22Rv1 (cell line): Measurements from ENCODE around the gene CPNE4.

Experiments
- H3K27ac ChIP-seq: fragments of 450-650 bp; 2 replicates; pipeline ENCODE4 v1.5.1; 2017
- ZFX ChIP-seq: fragments of 450-650 bp; IDR thresholded peaks from 2 replicates; pipeline ENCODE4 v1.6.1; 2017; ENCODE audit warnings: antibody characterized with exemption, borderline replicate concordance
- TF ChIP-seq, protein P1 (sequence below): fragments of 450-650 bp; IDR thresholded peaks from 2 replicates; pipeline ENCODE4 v1.5.1; 2017; ENCODE audit warnings: mild to moderate bottlenecking

Gene CPNE4

GRCh38 chr3:131714585-131715220 lies 320.1 kb downstream of the CPNE4 start:
- TF ChIP-seq ZFX: no peak
- TF ChIP-seq, protein P1, sequence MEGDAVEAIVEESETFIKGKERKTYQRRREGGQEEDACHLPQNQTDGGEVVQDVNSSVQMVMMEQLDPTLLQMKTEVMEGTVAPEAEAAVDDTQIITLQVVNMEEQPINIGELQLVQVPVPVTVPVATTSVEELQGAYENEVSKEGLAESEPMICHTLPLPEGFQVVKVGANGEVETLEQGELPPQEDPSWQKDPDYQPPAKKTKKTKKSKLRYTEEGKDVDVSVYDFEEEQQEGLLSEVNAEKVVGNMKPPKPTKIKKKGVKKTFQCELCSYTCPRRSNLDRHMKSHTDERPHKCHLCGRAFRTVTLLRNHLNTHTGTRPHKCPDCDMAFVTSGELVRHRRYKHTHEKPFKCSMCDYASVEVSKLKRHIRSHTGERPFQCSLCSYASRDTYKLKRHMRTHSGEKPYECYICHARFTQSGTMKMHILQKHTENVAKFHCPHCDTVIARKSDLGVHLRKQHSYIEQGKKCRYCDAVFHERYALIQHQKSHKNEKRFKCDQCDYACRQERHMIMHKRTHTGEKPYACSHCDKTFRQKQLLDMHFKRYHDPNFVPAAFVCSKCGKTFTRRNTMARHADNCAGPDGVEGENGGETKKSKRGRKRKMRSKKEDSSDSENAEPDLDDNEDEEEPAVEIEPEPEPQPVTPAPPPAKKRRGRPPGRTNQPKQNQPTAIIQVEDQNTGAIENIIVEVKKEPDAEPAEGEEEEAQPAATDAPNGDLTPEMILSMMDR: no peak
- no peak overlapping the region for H3K27ac ChIP-seq

DNA sequence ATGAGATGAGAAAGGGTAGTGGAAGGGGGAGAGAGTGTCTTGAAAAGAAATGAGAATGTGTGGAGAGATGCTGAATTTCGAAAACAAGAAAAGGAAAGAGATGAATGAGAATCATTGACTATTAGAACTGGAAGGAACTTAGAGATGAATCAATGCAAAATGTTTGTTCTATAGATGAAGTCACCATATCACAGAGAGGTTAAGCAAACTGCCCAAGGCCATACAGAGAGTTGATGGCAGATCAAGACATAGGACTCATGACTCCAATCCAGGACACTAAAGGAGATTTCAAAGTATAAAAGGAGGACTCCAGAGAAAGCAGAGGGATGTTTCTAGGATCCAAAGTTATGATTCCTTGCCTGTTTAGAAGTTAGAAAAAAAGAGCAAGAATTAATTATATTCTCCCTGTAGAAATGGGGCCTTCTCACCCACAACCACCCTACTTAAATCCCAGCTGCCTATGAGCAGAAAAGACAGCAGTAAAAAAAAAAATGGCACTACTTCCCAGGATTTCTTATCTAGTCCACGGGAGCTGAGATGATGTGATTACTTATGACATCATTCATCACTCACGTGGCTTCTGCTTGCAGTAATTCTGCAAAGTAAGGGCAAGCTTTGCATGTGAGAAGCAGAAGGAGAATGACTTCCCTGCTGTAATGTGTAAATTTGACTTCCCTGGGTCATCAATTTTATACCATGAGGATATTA lies 321.2 kb downstream of the CPNE4 start:
- TF ChIP-seq, protein P1: no peak
- no peak for TF ChIP-seq ZFX
- H3K27ac ChIP-seq: peak overlapping the region; percentile 34

DNA sequence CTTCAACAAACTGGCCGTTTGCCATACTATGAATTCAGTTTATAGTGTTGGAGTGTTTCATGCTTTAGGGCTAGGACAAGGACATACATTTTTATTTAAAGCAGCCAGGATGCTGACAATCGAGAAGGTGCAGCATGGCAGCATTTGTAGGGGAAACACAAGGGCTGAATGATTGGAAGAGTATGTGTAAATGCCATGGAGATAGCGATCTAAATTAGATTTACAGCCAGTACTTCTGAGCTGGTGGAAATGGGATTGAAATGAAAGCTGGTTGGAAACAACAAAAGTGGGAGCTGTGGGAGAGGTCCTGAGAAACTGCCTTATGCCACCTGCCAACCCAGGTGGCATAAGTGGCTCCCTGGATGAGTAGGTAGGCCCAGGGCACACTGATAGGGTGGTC lies 322.2 kb downstream of the CPNE4 start:
- peak overlapping the region; percentile 34; the same call in 1 of the 2 replicates for H3K27ac ChIP-seq
- TF ChIP-seq ZFX: no peak
- TF ChIP-seq, protein P1: no peak

DNA sequence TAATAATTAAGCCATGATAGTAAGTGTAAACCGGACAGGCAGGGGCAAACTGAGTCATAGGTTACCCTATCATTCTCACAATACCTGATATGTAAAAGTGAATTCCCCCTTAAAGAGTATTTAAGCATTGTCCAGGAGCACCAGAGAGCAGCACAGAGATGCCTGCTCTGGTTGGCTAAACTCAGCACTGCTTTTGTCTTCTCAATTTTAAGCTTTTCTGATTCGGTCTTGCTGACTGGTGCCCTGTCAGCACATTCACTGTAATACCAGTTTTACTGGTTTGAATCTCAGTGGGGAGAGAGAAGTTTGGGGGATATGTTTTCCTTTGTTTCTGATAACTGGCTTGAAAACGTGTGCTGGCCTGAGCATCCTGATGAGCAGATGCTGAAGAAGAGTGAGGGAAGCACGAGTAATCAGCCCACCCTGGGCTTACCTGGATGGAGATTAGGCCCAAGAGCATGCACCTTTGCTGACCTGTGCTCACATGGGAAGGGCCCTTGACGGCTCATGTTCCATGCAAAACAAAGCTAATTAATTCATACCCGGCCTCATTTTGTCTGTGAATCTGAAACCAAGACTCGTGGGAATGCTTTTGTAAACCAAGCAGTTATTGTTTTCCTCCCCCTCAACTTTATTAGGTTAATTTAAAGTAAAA lies 323.6 kb downstream of the CPNE4 start:
- H3K27ac ChIP-seq: no peak overlapping the region
- TF ChIP-seq ZFX: no peak

- TF ChIP-seq, protein P1: no peak
- TF ChIP-seq ZFX: no peak
- no peak overlapping the region for H3K27ac ChIP-seq
These were observed 326.6 kb downstream of the CPNE4 start for GRCh38 chr3:131708241-131708640.

- H3K27ac ChIP-seq: no peak overlapping the region
- TF ChIP-seq, protein P1: no peak
- no peak for TF ChIP-seq ZFX
These were observed 329.2 kb downstream of the CPNE4 start for GRCh38 chr3:131705558-131706051.

DNA sequence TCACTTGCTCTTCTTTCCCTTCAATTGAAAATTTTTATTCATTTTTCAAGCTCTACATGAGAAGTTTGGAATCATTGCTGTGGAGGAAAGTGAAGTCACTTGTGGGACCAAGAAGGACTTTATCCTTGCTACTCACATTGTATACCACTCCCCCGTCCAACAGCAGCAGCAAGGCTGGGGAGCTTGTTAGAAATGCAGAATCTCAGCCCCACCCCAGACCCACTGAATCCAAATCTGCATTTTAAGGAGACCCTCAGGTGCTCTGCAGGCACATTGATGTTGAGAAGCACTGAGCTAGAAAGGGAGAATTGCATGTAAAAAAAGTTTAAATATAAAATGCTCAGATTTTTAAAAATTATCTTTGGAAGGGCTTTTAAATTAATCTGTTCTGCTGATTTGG lies 329.7 kb downstream of the CPNE4 start:
- H3K27ac ChIP-seq: no peak overlapping the region
- TF ChIP-seq, protein P1: no peak
- no peak for TF ChIP-seq ZFX
